ENCODE results near the gene PRRC2A. TPM values are rescaled to one million over a fixed set of nuclear protein-coding genes. Genes with fewer than 3 reads are reported as not detected.

PRRC2A gene
- total RNA-seq, 1 experiment from 2014 or later = 383 TPM

GRCh38 chr6:31639043-31639442 lies 18.5 kb downstream of the PRRC2A start:
- Histone ChIP-seq H3K4me2 (ENCODE audit: insufficient read depth, insufficient read length, low read length) (no peak overlapping the region), H2AFZ (ENCODE audit: low read length) (no peak overlapping the region), H4K20me1 (ENCODE audit: control insufficient read depth, insufficient read depth, insufficient read length) (peaks cover 2% of the 10 kb centered on the region), H2BK120ac (ENCODE audit: low read depth, low read length, poor library complexity, severe bottlenecking) (no peak overlapping the region), H3K23me2 (ENCODE audit: insufficient read length, low read depth, low read length, poor library complexity, severe bottlenecking) (no peaks in the 10 kb centered on the region), H2BK12ac (ENCODE audit: insufficient read length, low read depth, low read length) (no peak overlapping the region), H3K56ac (ENCODE audit: insufficient read length, low read depth, low read length) (no peak overlapping the region), H3K27me3 (ENCODE audit: insufficient read depth, low read length) (no peaks in the 10 kb centered on the region), H2AK5ac (ENCODE audit: insufficient read length, low read length) (no peak overlapping the region), H3K23ac (ENCODE audit: insufficient read length, low read depth, low read length) (no peak overlapping the region), H3K9ac (ENCODE audit: extremely low read depth, insufficient read length, low read length) (no peak overlapping the region), H4K8ac (replicated peaks; ENCODE audit: insufficient read length, low read depth, low read length) (no peak overlapping the region), H3K79me2 (ENCODE audit: insufficient read depth, low read length) (no peaks in the 10 kb centered on the region), H3T11ph (ENCODE audit: low read length) (no peak overlapping the region), H3K79me1 (ENCODE audit: insufficient read depth, low read depth, low read length, poor library complexity, severe bottlenecking) (no peaks in the 10 kb centered on the region), H3K4me1 (ENCODE audit: insufficient read depth, low read length) (no peaks in the 10 kb centered on the region), H3K9me3 (ENCODE audit: control insufficient read depth, low read depth, low read length) (no peaks in the 10 kb centered on the region), H4K91ac (ENCODE audit: insufficient read length, low read depth, low read length) (no peak overlapping the region), H2BK20ac (ENCODE audit: low read depth, low read length, poor library complexity, severe bottlenecking) (no peak overlapping the region), H3K27ac (ENCODE audit: insufficient read length, low read depth, low read length) (no peak overlapping the region), H4K5ac (ENCODE audit: insufficient read length, low read depth, low read length) (no peak overlapping the region), H3K18ac (ENCODE audit: insufficient read length, low read depth, low read length) (no peak overlapping the region), H2BK5ac (ENCODE audit: insufficient read length, low read length) (no peak overlapping the region), H3K4ac (ENCODE audit: low read depth, low read length) (no peak overlapping the region), H3K14ac (ENCODE audit: insufficient read depth, low read length) (no peak overlapping the region), H2BK15ac (ENCODE audit: low read depth, low read length) (no peak overlapping the region)
- no peaks in the 10 kb centered on the region for H3K9me3 Mint-ChIP-seq
- peak overlapping the region in 2 of 3 experiments; percentile 25 to 91; a peak in 2 of 7 replicates for H3K27ac Mint-ChIP-seq
- peaks cover 46 to 89% (median 82%) of the 10 kb centered on the region in 3 experiments for H3K36me3 Mint-ChIP-seq (ENCODE audit: insufficient read depth in 1 of 3, low read depth in 3 of 3)
- TF ChIP-seq, protein P1, sequence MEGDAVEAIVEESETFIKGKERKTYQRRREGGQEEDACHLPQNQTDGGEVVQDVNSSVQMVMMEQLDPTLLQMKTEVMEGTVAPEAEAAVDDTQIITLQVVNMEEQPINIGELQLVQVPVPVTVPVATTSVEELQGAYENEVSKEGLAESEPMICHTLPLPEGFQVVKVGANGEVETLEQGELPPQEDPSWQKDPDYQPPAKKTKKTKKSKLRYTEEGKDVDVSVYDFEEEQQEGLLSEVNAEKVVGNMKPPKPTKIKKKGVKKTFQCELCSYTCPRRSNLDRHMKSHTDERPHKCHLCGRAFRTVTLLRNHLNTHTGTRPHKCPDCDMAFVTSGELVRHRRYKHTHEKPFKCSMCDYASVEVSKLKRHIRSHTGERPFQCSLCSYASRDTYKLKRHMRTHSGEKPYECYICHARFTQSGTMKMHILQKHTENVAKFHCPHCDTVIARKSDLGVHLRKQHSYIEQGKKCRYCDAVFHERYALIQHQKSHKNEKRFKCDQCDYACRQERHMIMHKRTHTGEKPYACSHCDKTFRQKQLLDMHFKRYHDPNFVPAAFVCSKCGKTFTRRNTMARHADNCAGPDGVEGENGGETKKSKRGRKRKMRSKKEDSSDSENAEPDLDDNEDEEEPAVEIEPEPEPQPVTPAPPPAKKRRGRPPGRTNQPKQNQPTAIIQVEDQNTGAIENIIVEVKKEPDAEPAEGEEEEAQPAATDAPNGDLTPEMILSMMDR (conservative IDR thresholded peaks at IDR 0.05) = no peak
- WGBS (ENCODE audit: extremely low coverage, insufficient read length, low lambda C conversion rate) = no CpG with 5 or more reads among the region's 9 CpGs
- no peak for DNase-seq
- H3K4me1 Mint-ChIP-seq = no peaks in the 10 kb centered on the region
- no peak overlapping the region for H3K4me3 Mint-ChIP-seq
- no peaks in the 10 kb centered on the region for H3K27me3 Mint-ChIP-seq (ENCODE audit: low read depth)

Data from H9 (cell line).